Mesodermal cell (in vitro differentiated cells): ENCODE data around the gene IFI6. TPM values are rescaled to one million over a fixed set of nuclear protein-coding genes. Genes with fewer than 3 reads are reported as not detected.
A peak's percentile ranks its signal among the peaks of the same experiment; 100 is the strongest.
"Not testable (repeated sequence)": the region's sequence is repeated elsewhere in the genome, so short reads cannot be mapped to it uniquely, and the experiment has no call there.

Experiments
- H3K27ac ChIP-seq: 2 replicates; pipeline ENCODE4 v1.7.0; 2013; ENCODE audit warnings: mild to moderate bottlenecking, low read depth, low read length, moderate library complexity; ENCODE audit not compliant: severe bottlenecking
- H3K36me3 ChIP-seq: 2 replicates; pipeline ENCODE4 v1.7.1; 2013; ENCODE audit warnings: mild to moderate bottlenecking, low read length, moderate library complexity; ENCODE audit not compliant: control insufficient read depth, insufficient read depth
- H3K4me1 ChIP-seq: one replicate; pipeline ENCODE4 v1.7.1; 2013; ENCODE audit warnings: mild to moderate bottlenecking, low read length; ENCODE audit not compliant: insufficient read depth, control insufficient read depth, poor library complexity, severe bottlenecking
- H3K4me3 ChIP-seq: 2 replicates; pipeline ENCODE4 v1.7.0; 2013; ENCODE audit warnings: low read length, control low read depth, mild to moderate bottlenecking; ENCODE audit not compliant: insufficient read depth, poor library complexity, severe bottlenecking; ENCODE audit errors: extremely low read depth
- H3K9me3 ChIP-seq: 2 replicates; pipeline ENCODE4 v1.7.1; 2013; ENCODE audit warnings: mild to moderate bottlenecking, low read length, moderate library complexity; ENCODE audit not compliant: control insufficient read depth
- WGBS, 2 experiments: methylation state at CpG; one replicate each; pipeline ENCODE4 v1.1.5; 2013; ENCODE audit warnings: missing lambda C conversion rate in 2 of 2; ENCODE audit not compliant: insufficient coverage in 2 of 2; 5-methylcytosine and 5-hydroxymethylcytosine counted together
- polyA plus RNA-seq, 2 experiments: library from polyadenylated mRNA; stranded (reverse); fragments of 50-300 nt; gene quantifications; one replicate each; pipeline ENCODE4 v1.2.3, GENCODE V29; 2013

IFI6 gene
- 16.5 TPM for polyA plus RNA-seq (2013, experiment 1 of 2)
- polyA plus RNA-seq (2013, experiment 2 of 2) = 14.4 TPM

DNA sequence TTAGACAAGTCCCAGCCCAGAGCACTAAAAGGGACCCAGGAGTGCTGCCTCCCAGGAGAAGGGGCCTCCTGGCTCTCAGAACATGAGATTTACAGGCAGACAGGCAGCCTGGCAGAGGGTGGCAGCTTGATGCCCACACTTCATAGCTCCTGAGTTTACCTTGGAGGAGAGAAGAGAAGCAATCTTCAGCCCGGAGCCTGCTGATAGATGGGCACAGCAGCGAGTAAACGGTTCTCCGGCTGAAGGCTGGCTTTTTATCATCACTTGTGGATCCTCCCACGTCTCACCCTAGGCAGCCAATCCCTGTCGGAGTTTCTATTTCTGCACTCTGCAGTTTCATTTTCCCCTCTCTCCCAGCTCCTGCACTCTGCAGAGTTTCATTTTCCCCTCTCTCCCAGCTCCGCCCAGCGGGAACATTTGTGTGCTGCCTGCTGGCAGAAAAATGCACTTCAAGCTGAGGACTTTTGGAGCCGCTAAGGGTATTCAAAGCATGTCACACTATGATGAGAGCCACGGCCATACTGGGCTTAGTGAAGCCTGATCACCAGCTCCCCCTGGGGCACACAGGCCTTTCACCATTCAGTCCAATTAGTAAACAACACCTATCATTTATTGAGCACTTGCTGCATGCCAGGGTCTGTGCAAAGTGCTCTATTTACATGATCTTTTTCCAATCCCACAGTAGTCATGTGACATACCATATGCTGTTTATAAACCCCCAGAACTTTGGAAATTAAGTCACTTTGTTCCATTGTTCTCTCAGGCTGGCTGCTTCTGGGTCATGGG lies at the start of gene IFI6:
TSS of gene IFI6 (minus strand) at position 229 of the 786 bp plus-strand sequence. CDS start 2,878 bp downstream, outside the sequence.
- H3K4me3 ChIP-seq = peak within 1 kb of the TSS; percentile 30

GRCh38 chr1:27719286-27720251 lies 47.6 kb upstream of the IFI6 start:
- H3K9me3 ChIP-seq = no peaks in the 10 kb centered on the region
- WGBS, 2 experiments = 88 to 89% methylated on average over 5 of the region's 5 CpGs

More for the DNA sequence above, at the start of gene IFI6:
- H3K27ac ChIP-seq = peak within 1 kb of the TSS; percentile 92
- WGBS, 2 experiments = 6 to 9% methylated on average over 10 of the region's 10 CpGs
- no peaks in the 10 kb centered on the region for H3K36me3 ChIP-seq
- H3K4me1 ChIP-seq = peaks cover 6% of the 10 kb centered on the region
- H3K9me3 ChIP-seq = no peaks in the 10 kb centered on the region

GRCh38 chr1:27716262-27716895 lies 44.4 kb upstream of the IFI6 start:
- WGBS, 2 experiments = 50% methylated on average over 1 of the region's 2 CpGs
- H3K27ac ChIP-seq = no peak overlapping the region
- H3K4me1 ChIP-seq = no peaks in the 10 kb centered on the region
- no peaks in the 10 kb centered on the region for H3K36me3 ChIP-seq
- no peak overlapping the region for H3K4me3 ChIP-seq
- H3K9me3 ChIP-seq = no peaks in the 10 kb centered on the region

More at GRCh38 chr1:27719286-27720251, 47.6 kb upstream of the IFI6 start:
- no peak overlapping the region for H3K4me3 ChIP-seq
- H3K4me1 ChIP-seq = no peaks in the 10 kb centered on the region
- no peaks in the 10 kb centered on the region for H3K36me3 ChIP-seq
- H3K27ac ChIP-seq = no peak overlapping the region

GRCh38 chr1:27713869-27714513 lies 42.0 kb upstream of the IFI6 start:
- Histone ChIP-seq H3K9me3 (no peaks in the 10 kb centered on the region), H3K4me3 (no peak overlapping the region), H3K4me1 (no peaks in the 10 kb centered on the region), H3K36me3 (no peaks in the 10 kb centered on the region), H3K27ac (no peak overlapping the region)
- WGBS, 2 experiments = 90 to 100% methylated on average over 2 to 3 of the region's 3 CpGs

DNA sequence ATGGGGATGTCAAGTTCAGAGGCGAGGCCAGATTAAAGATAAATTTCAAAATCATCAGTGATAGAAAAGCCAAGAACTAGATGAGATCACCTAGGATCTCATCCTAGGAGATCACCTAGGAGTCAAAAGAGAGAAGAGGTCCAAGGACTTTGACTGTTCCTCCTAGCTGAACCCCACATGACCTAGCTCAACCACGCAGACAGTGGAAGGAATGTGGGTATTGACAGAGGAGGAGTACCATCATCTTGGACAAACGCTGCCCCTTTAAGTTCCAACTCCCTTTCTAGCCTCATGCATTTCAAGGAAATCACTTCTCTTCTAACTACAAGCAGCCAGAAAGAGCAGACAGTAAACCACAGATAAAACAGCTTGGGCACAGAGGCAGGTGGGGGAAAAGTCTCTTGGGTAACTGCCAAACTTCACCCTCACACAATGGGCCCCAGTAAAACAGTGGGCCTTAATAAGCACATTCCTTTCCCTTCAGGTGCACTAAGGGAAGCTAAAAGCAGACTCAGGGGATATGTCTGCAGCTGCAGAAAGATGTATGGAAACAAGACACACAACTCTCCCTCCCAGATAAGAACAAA lies 41.2 kb upstream of the IFI6 start:
- Histone ChIP-seq H3K9me3 (no peaks in the 10 kb centered on the region), H3K4me3 (no peak overlapping the region), H3K27ac (no peak overlapping the region), H3K4me1 (no peaks in the 10 kb centered on the region), H3K36me3 (no peaks in the 10 kb centered on the region)
- WGBS, 2 experiments = 100% methylated on average over 1 of the region's 3 CpGs

DNA sequence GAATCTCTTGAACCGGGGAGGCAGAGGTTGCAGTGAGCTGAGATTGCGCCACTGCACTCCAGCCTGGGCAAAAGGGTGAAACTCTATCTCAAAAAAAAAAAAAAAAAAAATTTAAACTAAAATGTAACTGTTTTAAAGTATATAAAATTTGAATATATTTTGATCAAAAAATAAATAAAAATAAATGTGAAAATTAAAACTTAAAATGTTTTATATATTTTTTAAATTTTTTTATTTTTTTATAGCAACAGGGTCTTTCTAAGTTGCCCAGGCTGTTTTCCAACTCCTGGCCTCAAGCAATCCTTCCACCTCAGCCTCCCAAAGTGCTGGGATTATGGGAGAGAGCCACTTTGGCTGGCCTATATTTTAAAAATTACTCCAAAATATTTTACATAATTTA lies 38.6 kb upstream of the IFI6 start:
- no peak overlapping the region for H3K4me3 ChIP-seq
- no CpG with 5 or more reads among the region's 2 CpGs for WGBS, 2 experiments
- H3K4me1 ChIP-seq = no peaks in the 10 kb centered on the region
- no peaks in the 10 kb centered on the region for H3K36me3 ChIP-seq
- no peaks in the 10 kb centered on the region for H3K9me3 ChIP-seq
- no peak overlapping the region for H3K27ac ChIP-seq

DNA sequence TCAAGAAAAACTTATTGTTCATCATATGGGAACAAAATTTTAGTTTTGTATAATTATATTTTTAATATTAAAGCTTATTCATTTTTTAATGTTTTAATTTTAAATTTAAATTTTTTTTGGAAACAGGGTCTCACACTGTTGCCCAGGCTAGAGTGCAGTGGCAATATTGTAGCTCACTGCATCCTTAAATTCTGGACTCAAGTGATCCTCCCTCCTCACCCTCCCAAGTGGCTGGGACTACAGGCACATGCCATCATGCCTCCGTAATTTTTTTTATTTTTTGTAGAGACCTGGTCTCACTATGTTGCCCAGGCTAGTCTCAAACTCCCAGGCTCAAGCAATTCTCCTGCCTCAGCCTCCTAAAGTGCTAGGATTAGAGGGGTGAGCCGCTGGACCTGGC lies 33.6 kb upstream of the IFI6 start:
- Histone ChIP-seq H3K4me3 (no peak overlapping the region), H3K27ac (no peak overlapping the region), H3K9me3 (peaks cover 7% of the 10 kb centered on the region), H3K36me3 (no peaks in the 10 kb centered on the region), H3K4me1 (no peaks in the 10 kb centered on the region)
- WGBS, 2 experiments = 80 to 86% methylated on average over 1 of the region's 2 CpGs

DNA sequence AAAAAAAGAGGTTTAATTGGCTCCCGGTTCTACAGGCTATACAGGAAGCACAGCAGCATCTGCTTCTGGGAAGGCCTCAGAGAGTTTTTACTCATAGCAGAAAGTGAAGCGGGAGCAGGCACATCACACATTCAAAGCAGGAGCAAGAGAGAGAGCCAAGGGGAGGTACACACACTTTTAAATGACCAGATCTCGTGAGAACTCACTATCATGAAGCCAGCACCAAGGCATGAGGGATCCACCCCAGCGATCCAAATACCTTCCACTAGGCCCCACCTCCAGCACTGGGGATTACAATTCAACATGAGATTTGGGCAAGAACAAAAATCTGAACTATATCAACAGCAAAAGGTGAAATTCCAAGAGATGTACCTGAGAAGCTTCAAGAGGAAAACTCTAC lies 33.0 kb upstream of the IFI6 start:
- Histone ChIP-seq H3K36me3 (no peaks in the 10 kb centered on the region), H3K4me3 (no peak overlapping the region), H3K4me1 (no peaks in the 10 kb centered on the region), H3K27ac (no peak overlapping the region), H3K9me3 (peaks cover 7% of the 10 kb centered on the region)
- WGBS, 2 experiments = 73 to 100% methylated on average over 1 to 4 of the region's 4 CpGs

- not testable (repeated sequence) for H3K36me3 ChIP-seq, H3K4me3 ChIP-seq, H3K4me1 ChIP-seq, H3K27ac ChIP-seq, H3K9me3 ChIP-seq
- 60% methylated on average over 3 of the region's 9 CpGs; no CpG with 5 or more reads in 1 of the 2 experiments for WGBS, 2 experiments
These were observed 24.8 kb upstream of the IFI6 start for GRCh38 chr1:27696835-27697234.

GRCh38 chr1:27690183-27690582 lies 18.2 kb upstream of the IFI6 start:
- Histone ChIP-seq H3K27ac (no peak overlapping the region), H3K4me3 (no peak overlapping the region), H3K4me1 (peaks cover 3% of the 10 kb centered on the region), H3K9me3 (peaks cover 10% of the 10 kb centered on the region), H3K36me3 (no peaks in the 10 kb centered on the region)
- 70 to 78% methylated on average over 2 of the region's 2 CpGs for WGBS, 2 experiments
